ENCODE data around the gene SRPRB.

DNA sequence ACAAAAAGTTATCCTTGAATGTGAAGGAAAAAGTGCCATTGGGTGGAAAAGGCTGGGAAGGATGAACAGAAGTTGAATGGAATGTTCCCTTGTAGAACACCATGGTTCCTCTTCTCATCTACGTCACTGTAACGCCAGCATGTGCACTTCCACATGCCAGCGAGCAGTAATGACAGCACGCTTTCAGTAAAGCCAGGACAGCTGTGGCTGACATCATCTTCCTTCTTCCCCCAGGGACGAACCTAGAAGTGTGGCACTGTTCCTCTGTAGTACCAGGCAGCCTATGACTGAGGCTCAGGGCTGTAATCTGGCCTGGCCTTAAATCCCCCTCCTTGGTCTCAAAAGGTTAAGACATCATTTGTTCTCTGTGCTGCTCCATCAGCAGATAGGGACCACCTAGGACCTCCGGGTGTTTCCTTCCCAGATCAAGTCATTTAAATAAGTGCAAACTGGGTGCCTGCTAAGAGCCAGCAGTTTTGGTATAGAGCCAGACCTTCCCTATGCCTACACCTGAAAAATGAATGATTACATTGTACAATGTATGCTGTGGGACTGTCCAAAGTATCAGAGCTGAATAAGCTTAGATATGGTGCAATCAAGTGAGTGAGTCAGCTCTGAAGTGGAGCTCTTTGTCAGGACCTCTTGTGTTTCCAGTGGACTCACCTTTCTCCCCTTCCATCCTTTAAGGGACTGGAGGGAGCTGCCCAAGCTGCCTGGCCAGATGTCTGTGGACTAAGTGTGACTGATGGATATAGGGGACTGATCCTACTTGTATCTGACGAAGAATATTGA lies 5.6 kb upstream of the SRPRB start:
- TF ChIP-seq EZH2phosphoT487 (IDR thresholded peaks at IDR 0.05; ENCODE audit: insufficient read depth, low read depth): no peak
- TF ChIP-seq EZH2 (IDR thresholded peaks at IDR 0.05; ENCODE audit: insufficient read depth, poor library complexity, severe bottlenecking): no peak
